Measurements from ENCODE around the gene VASH1. TPM values are rescaled to one million over a fixed set of nuclear protein-coding genes. Genes with fewer than 3 reads are reported as not detected.

Gene VASH1
- total RNA-seq, 1 donor from 2014 or later = 13.6 TPM

GRCh38 chr14:76715101-76715500 is 46.2 kb upstream of the VASH1 start:
- peaks cover 14% of the 10 kb centered on the region for H3K27me3 Mint-ChIP-seq (ENCODE audit: low read depth, unreplicated experiment)
- Histone ChIP-seq H4K20me1 (ENCODE audit: insufficient read depth, low read length) (no peaks in the 10 kb centered on the region), H3K4me2 (ENCODE audit: low read length) (no peak overlapping the region), H3K4me3 (ENCODE audit: insufficient read depth, low read depth, low read length) (no peak overlapping the region), H3K36me3 (ENCODE audit: insufficient read depth, low read length) (no peaks in the 10 kb centered on the region), H3K9me3 (ENCODE audit: insufficient read depth, low read depth, low read length) (no peaks in the 10 kb centered on the region), H2AFZ (ENCODE audit: low read depth, low read length) (no peak overlapping the region), H3K79me2 (ENCODE audit: insufficient read depth, low read length) (no peaks in the 10 kb centered on the region), H3K9ac (ENCODE audit: low read length) (no peak overlapping the region), H3K4me1 (ENCODE audit: insufficient read depth, low read length) (no peaks in the 10 kb centered on the region), H3K27ac (ENCODE audit: low read depth, low read length) (no peak overlapping the region), H3K27me3 (ENCODE audit: insufficient read depth, low read length) (peaks cover 23% of the 10 kb centered on the region)
- H3K4me1 Mint-ChIP-seq (ENCODE audit: low read depth, unreplicated experiment) = no peaks in the 10 kb centered on the region
- FAIRE-seq = no peak
- no peak overlapping the region for H3K27ac Mint-ChIP-seq (ENCODE audit: unreplicated experiment)
- TF ChIP-seq EZH2 (IDR thresholded peaks at IDR 0.05; ENCODE audit: insufficient read depth, low read length) (no peak), CTCF (IDR thresholded peaks at IDR 0.05; ENCODE audit: insufficient read depth, low read depth, low read length) (no peak)
- no peak overlapping the region for H3K4me3 Mint-ChIP-seq (ENCODE audit: unreplicated experiment)
- no peak for DNase-seq (ENCODE audit: low read depth)
- peaks cover 2% of the 10 kb centered on the region for H3K36me3 Mint-ChIP-seq (ENCODE audit: low read depth, unreplicated experiment)
- H3K9me3 Mint-ChIP-seq (ENCODE audit: unreplicated experiment) = peaks cover 4% of the 10 kb centered on the region

- H3K4me1 ChIP-seq (ENCODE audit: insufficient read depth, low read length) = no peaks in the 10 kb centered on the region
- Mint-ChIP-seq H3K36me3 (ENCODE audit: low read depth, unreplicated experiment) (peaks cover 2% of the 10 kb centered on the region), H3K4me1 (ENCODE audit: low read depth, unreplicated experiment) (peaks cover 4% of the 10 kb centered on the region), H3K9me3 (ENCODE audit: unreplicated experiment) (peaks cover 4% of the 10 kb centered on the region), H3K27me3 (ENCODE audit: low read depth, unreplicated experiment) (peaks cover 14% of the 10 kb centered on the region), H3K27ac (ENCODE audit: unreplicated experiment) (no peak overlapping the region), H3K4me3 (ENCODE audit: unreplicated experiment) (no peak overlapping the region)
- H4K20me1 ChIP-seq (ENCODE audit: insufficient read depth, low read length) = no peaks in the 10 kb centered on the region
- H3K27me3 ChIP-seq (ENCODE audit: insufficient read depth, low read length) = peaks cover 21% of the 10 kb centered on the region
- no peaks in the 10 kb centered on the region for H3K9me3 ChIP-seq (ENCODE audit: insufficient read depth, low read depth, low read length)
- no peaks in the 10 kb centered on the region for H3K36me3 ChIP-seq (ENCODE audit: insufficient read depth, low read length)
- H3K4me2 ChIP-seq (ENCODE audit: low read length) = no peak overlapping the region
- no peak overlapping the region for H3K27ac ChIP-seq (ENCODE audit: low read depth, low read length)
- no peak overlapping the region for H2AFZ ChIP-seq (ENCODE audit: low read depth, low read length)
- TF ChIP-seq EZH2 (IDR thresholded peaks at IDR 0.05; ENCODE audit: insufficient read depth, low read length) (no peak), CTCF (IDR thresholded peaks at IDR 0.05; ENCODE audit: insufficient read depth, low read depth, low read length) (no peak)
- DNase-seq (ENCODE audit: low read depth) = no peak
- H3K9ac ChIP-seq (ENCODE audit: low read length) = no peak overlapping the region
- H3K4me3 ChIP-seq (ENCODE audit: insufficient read depth, low read depth, low read length) = no peak overlapping the region
- no peaks in the 10 kb centered on the region for H3K79me2 ChIP-seq (ENCODE audit: insufficient read depth, low read length)
- FAIRE-seq = no peak
These were observed 45.7 kb upstream of the VASH1 start for GRCh38 chr14:76715511-76716081.

- no peaks in the 10 kb centered on the region for H3K36me3 ChIP-seq (ENCODE audit: insufficient read depth, low read length)
These were observed 45.0 kb upstream of the VASH1 start for GRCh38 chr14:76716285-76716684.

More at GRCh38 chr14:76716285-76716684, 45.0 kb upstream of the VASH1 start:
- H3K4me2 ChIP-seq (ENCODE audit: low read length) = no peak overlapping the region
- FAIRE-seq (no peak), DNase-seq (ENCODE audit: low read depth) (no peak)
- no peaks in the 10 kb centered on the region for H3K4me1 ChIP-seq (ENCODE audit: insufficient read depth, low read length)
- Mint-ChIP-seq H3K36me3 (ENCODE audit: low read depth, unreplicated experiment) (peaks cover 2% of the 10 kb centered on the region), H3K27ac (ENCODE audit: unreplicated experiment) (no peak overlapping the region), H3K4me3 (ENCODE audit: unreplicated experiment) (no peak overlapping the region), H3K27me3 (ENCODE audit: low read depth, unreplicated experiment) (peaks cover 10% of the 10 kb centered on the region), H3K9me3 (ENCODE audit: unreplicated experiment) (peaks cover 4% of the 10 kb centered on the region), H3K4me1 (ENCODE audit: low read depth, unreplicated experiment) (peaks cover 4% of the 10 kb centered on the region)
- H4K20me1 ChIP-seq (ENCODE audit: insufficient read depth, low read length) = no peaks in the 10 kb centered on the region
- no peak overlapping the region for H3K27ac ChIP-seq (ENCODE audit: low read depth, low read length)
- no peak overlapping the region for H3K4me3 ChIP-seq (ENCODE audit: insufficient read depth, low read depth, low read length)
- H3K9me3 ChIP-seq (ENCODE audit: insufficient read depth, low read depth, low read length) = no peaks in the 10 kb centered on the region
- H3K79me2 ChIP-seq (ENCODE audit: insufficient read depth, low read length) = no peaks in the 10 kb centered on the region
- H3K27me3 ChIP-seq (ENCODE audit: insufficient read depth, low read length) = peaks cover 17% of the 10 kb centered on the region
- TF ChIP-seq CTCF (IDR thresholded peaks at IDR 0.05; ENCODE audit: insufficient read depth, low read depth, low read length) = no peak
- no peak for TF ChIP-seq EZH2 (IDR thresholded peaks at IDR 0.05; ENCODE audit: insufficient read depth, low read length)
- H2AFZ ChIP-seq (ENCODE audit: low read depth, low read length) = no peak overlapping the region
- no peak overlapping the region for H3K9ac ChIP-seq (ENCODE audit: low read length)
